ENCODE measurements around the gene TNK2.

GRCh38 chr3:195821403-195822130 is 86.8 kb downstream of the TNK2 start:
- no peak for TF ChIP-seq GATA3 (IDR thresholded peaks at IDR 0.05; ENCODE audit: low read depth, low read length)
- TF ChIP-seq GATA2 (IDR thresholded peaks at IDR 0.05; ENCODE audit: low read depth, low read length), result no peak
